SK-N-SH (cell line): ENCODE measurements around the gene SLC7A14.
A peak's percentile ranks its signal among the peaks of the same experiment; 100 is the strongest.

Source experiments
- CHD2 ChIP-seq: fragments of 150-350 bp; IDR thresholded peaks from 2 replicates; pipeline ENCODE4 v1.6.1; 2018; ENCODE audit warnings: low read length; ENCODE audit not compliant: partially characterized antibody
- JUND ChIP-seq: IDR thresholded peaks from 2 replicates; pipeline ENCODE4 v1.4.0; 2012
- MXI1 ChIP-seq: IDR thresholded peaks from 2 replicates; pipeline ENCODE4 v1.6.1; 2012; ENCODE audit warnings: mild to moderate bottlenecking, low read depth, low read length, improper control_type of control experiment
- POLR2AphosphoS5 ChIP-seq: IDR thresholded peaks from 2 replicates; pipeline ENCODE4 v1.6.1; 2012; ENCODE audit warnings: low read depth, low read length
- SMC3 ChIP-seq: IDR thresholded peaks from 2 replicates; pipeline ENCODE4 v1.6.1; 2012; ENCODE audit warnings: low read depth, low read length, improper control_type of control experiment
- TAF1 ChIP-seq: IDR thresholded peaks from 2 replicates; pipeline ENCODE4 v1.6.1; 2012; ENCODE audit warnings: low read depth, mild to moderate bottlenecking, low read length, moderate library complexity, borderline replicate concordance
- TEAD4 ChIP-seq: IDR thresholded peaks from 2 replicates; pipeline ENCODE4 v1.4.0; 2012; ENCODE audit warnings: mild to moderate bottlenecking, borderline replicate concordance; ENCODE audit not compliant: insufficient read depth
- YY1 ChIP-seq: IDR thresholded peaks from 2 replicates; pipeline ENCODE4 v1.4.0; 2012; ENCODE audit warnings: low read depth, mild to moderate bottlenecking
- TF ChIP-seq, protein P1 (sequence below): IDR thresholded peaks from 2 replicates; pipeline ENCODE4 v1.4.0; 2012; ENCODE audit warnings: low read depth
- TF ChIP-seq, protein P2 (sequence below): fragments of 200-600 bp; sonication (generic); IDR thresholded peaks from 2 replicates; pipeline ENCODE4 v1.6.1; 2017; ENCODE audit warnings: antibody characterized with exemption, mild to moderate bottlenecking, moderate library complexity

DNA sequence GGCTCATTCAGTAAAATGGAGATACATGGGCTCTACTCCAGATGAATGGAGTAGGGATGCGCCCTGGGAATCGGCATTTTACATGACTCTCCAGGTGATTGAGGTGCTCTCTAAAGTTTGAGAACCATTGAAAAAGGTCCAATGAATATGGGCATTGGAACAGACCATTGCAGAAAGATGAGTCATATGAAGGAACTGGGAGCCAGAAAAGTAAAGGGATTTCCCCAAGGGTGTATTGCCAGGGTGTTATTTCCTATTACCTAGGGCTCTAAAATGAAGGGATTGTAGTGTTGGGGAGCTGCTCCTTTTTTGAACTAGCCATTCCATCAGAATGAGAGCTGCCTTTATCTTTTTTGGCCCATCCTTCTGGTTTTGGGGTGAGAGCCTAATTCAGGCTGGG lies 145.5 kb downstream of the SLC7A14 start:
- TF ChIP-seq, protein P1, sequence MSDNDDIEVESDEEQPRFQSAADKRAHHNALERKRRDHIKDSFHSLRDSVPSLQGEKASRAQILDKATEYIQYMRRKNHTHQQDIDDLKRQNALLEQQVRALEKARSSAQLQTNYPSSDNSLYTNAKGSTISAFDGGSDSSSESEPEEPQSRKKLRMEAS = no peak
- TF ChIP-seq MXI1 = no peak
- TF ChIP-seq YY1 = no peak
- TF ChIP-seq SMC3 = no peak
- TF ChIP-seq, protein P2, sequence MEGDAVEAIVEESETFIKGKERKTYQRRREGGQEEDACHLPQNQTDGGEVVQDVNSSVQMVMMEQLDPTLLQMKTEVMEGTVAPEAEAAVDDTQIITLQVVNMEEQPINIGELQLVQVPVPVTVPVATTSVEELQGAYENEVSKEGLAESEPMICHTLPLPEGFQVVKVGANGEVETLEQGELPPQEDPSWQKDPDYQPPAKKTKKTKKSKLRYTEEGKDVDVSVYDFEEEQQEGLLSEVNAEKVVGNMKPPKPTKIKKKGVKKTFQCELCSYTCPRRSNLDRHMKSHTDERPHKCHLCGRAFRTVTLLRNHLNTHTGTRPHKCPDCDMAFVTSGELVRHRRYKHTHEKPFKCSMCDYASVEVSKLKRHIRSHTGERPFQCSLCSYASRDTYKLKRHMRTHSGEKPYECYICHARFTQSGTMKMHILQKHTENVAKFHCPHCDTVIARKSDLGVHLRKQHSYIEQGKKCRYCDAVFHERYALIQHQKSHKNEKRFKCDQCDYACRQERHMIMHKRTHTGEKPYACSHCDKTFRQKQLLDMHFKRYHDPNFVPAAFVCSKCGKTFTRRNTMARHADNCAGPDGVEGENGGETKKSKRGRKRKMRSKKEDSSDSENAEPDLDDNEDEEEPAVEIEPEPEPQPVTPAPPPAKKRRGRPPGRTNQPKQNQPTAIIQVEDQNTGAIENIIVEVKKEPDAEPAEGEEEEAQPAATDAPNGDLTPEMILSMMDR = no peak
- TF ChIP-seq CHD2 = no peak
- no peak for TF ChIP-seq TAF1
- TF ChIP-seq JUND = peak; percentile 30; the same call in 1 of the 2 replicates
- no peak for TF ChIP-seq TEAD4
- TF ChIP-seq POLR2AphosphoS5 = no peak
